K562 (cell line): ENCODE measurements around the gene NCKAP1. TPM values are rescaled to one million over a fixed set of nuclear protein-coding genes. Genes with fewer than 3 reads are reported as not detected.

ENCODE experiments used
- ATAC-seq: fragments of 200-7000 bp; cut with Tn5 transposase; 3 replicates; pipeline ENCODE4 v1.9.1; 2020; ENCODE audit warnings: moderate library complexity
- BruUV-seq: library from RNA; stranded (reverse); fragments of 400-500 nt; replicated peaks from 2 replicates; lab custom pipeline; 2021; lab: Mats Ljungman, UMichigan
- CTCF ChIA-PET: fragments of 300-600 bp; formaldehyde crosslinking; extraction: SDS; loops from one replicate; lab custom pipeline; 2021; ENCODE audit warnings: low intra/inter-chr PET ratio; lab: Yijun Ruan, JAX
- POLR2A ChIA-PET: fragments of 300-600, 350-650 bp; sonication (Branson Sonifier 250); formaldehyde crosslinking; extraction: SDS; loops from one replicate; lab custom pipeline; 2021; ENCODE audit warnings: antibody characterized with exemption, inconsistent platforms; lab: Yijun Ruan, JAX
- DNase-seq, 4 experiments: peaks; one replicate each; pipeline versions ENCODE4 v3.0.0 to v3.0.0-alpha.2; 2011 to 2018; ENCODE audit warnings: low spot score in 3 of 4, mixed read lengths in 3 of 4; ENCODE audit errors: extremely low read depth in 1 of 4
- FAIRE-seq: peaks from 2 replicates; lab custom pipeline; 2011; peaks lifted over from hg19 to GRCh38; lab: Jason Lieb, UNC
- H2AFZ ChIP-seq: 2 replicates; pipeline ENCODE4 v1.6.0; 2011; ENCODE audit warnings: low read depth, low read length, control low read depth, inconsistent platforms
- H3K27ac ChIP-seq: fragments of 200-600 bp; 3 replicates; pipeline ENCODE4 v1.8.0; 2011; ENCODE audit warnings: low read depth, mild to moderate bottlenecking, control low read depth, inconsistent platforms, low read length, moderate library complexity, mixed read lengths; ENCODE audit errors: extremely low read depth
- H3K27me3 ChIP-seq, 2 experiments: fragments of 300-600 bp in 1 of 2; 2 replicates in 1 of 2; 3 replicates in 1 of 2; pipeline versions ENCODE4 v1.6.0 to v1.8.0; 2011; ENCODE audit warnings: inconsistent platforms in 2 of 2, low read length in 2 of 2, mild to moderate bottlenecking in 1 of 2, mixed read lengths in 1 of 2, moderate library complexity in 1 of 2; ENCODE audit not compliant: control insufficient read depth in 2 of 2, insufficient read depth in 2 of 2
- H3K36me3 ChIP-seq: fragments of 300-600 bp; 3 replicates; pipeline ENCODE4 v1.8.0; 2011; ENCODE audit warnings: mild to moderate bottlenecking, low read length, inconsistent platforms; ENCODE audit not compliant: control insufficient read depth, insufficient read depth
- H3K4me1 ChIP-seq, 2 experiments: fragments of 200-600 bp in 1 of 2; replicated peaks in 1 of 2; 2 replicates in 1 of 2; 3 replicates in 1 of 2; pipeline versions ENCODE4 v1.5.1 to v1.8.0; 2011; ENCODE audit warnings: inconsistent platforms in 2 of 2, low read length in 2 of 2, mild to moderate bottlenecking in 1 of 2, mixed read lengths in 1 of 2, moderate library complexity in 1 of 2; ENCODE audit not compliant: control insufficient read depth in 2 of 2, insufficient read depth in 2 of 2
- H3K4me2 ChIP-seq: 2 replicates; pipeline ENCODE4 v1.6.1; 2011; ENCODE audit warnings: low read length, control low read depth, inconsistent platforms, mixed read lengths; ENCODE audit not compliant: insufficient read depth
- H3K4me3 ChIP-seq: fragments of 200-600 bp; sonication (generic), shearing (Covaris generic); 2 replicates; pipeline ENCODE4 v1.5.1; 2016; ENCODE audit warnings: control low read depth, inconsistent platforms
- H3K79me2 ChIP-seq: fragments of 200-600 bp; 3 replicates; pipeline ENCODE4 v1.8.0; 2011; ENCODE audit warnings: low read length, inconsistent platforms; ENCODE audit not compliant: control insufficient read depth, insufficient read depth
- H3K9ac ChIP-seq, 2 experiments: 2 replicates each; pipeline versions ENCODE4 v1.6.0 to v1.6.1; 2011; ENCODE audit warnings: low read depth in 2 of 2, low read length in 2 of 2, control low read depth in 1 of 2, inconsistent platforms in 1 of 2, mild to moderate bottlenecking in 1 of 2, mixed read lengths in 1 of 2; ENCODE audit not compliant: insufficient read depth in 1 of 2
- H3K9me1 ChIP-seq: one replicate; pipeline ENCODE4 v1.6.0; 2011; ENCODE audit warnings: inconsistent platforms, mild to moderate bottlenecking, low read length, moderate library complexity; ENCODE audit not compliant: control insufficient read depth, insufficient read depth
- H3K9me3 ChIP-seq: replicated peaks from 2 replicates; pipeline ENCODE4 v1.5.1; 2011; ENCODE audit warnings: low read depth, low read length, inconsistent platforms; ENCODE audit not compliant: control insufficient read depth, insufficient read depth
- H4K20me1 ChIP-seq: replicated peaks from 2 replicates; pipeline ENCODE4 v1.6.1; 2011; ENCODE audit warnings: low read length, inconsistent platforms, mixed read lengths; ENCODE audit not compliant: control insufficient read depth, insufficient read depth
- BDP1 ChIP-seq: IDR thresholded peaks from 3 replicates; pipeline ENCODE4 v1.6.1; 2011; ENCODE audit not compliant: insufficient read length, insufficient read depth
- HOXB6 ChIP-seq: fragments of 250-450 bp; sonication (Bioruptor Pico); IDR thresholded peaks from 2 replicates; pipeline ENCODE4 v1.5.1; 2022; ENCODE audit warnings: mild to moderate bottlenecking, borderline replicate concordance
- MAX ChIP-seq: sonication (generic); formaldehyde crosslinking; IDR thresholded peaks from 2 replicates; pipeline ENCODE4 v1.9.0; 2022; ENCODE audit warnings: mild to moderate bottlenecking, missing genetic modification reagents
- NKRF ChIP-seq: fragments of 450-650 bp; IDR thresholded peaks from 2 replicates; pipeline ENCODE4 v1.6.1; 2016; ENCODE audit warnings: borderline replicate concordance
- OTX1 ChIP-seq: fragments of 450-650 bp; formaldehyde crosslinking; IDR thresholded peaks from 2 replicates; pipeline ENCODE4 v1.4.0; 2022; ENCODE audit warnings: mild to moderate bottlenecking
- ZBTB17 ChIP-seq: fragments of 450-650 bp; formaldehyde crosslinking; IDR thresholded peaks from 2 replicates; pipeline ENCODE4 v1.4.0; 2020; ENCODE audit warnings: mild to moderate bottlenecking
- ZNF316 ChIP-seq: fragments of 450-650 bp; IDR thresholded peaks from 2 replicates; pipeline ENCODE4 v1.6.1; 2016
- WGBS: fragments of 100-300 bp; shearing (Covaris generic); methylation state at CpG from one replicate; pipeline ENCODE4 v1.1.6; 2016; ENCODE audit warnings: low coverage, mixed read lengths; ENCODE audit not compliant: insufficient coverage; ENCODE audit errors: missing lambda C conversion rate; 5-methylcytosine and 5-hydroxymethylcytosine counted together
- in situ Hi-C: fragments of 300-500 bp; cut with MboI; formaldehyde crosslinking; loops from 4 replicates; pipeline ENCODE4 v1.15.0; 2018; ENCODE audit warnings: inconsistent platforms, mixed read lengths
- intact Hi-C: fragments of 100-400 bp; cut with micrococcal nuclease; formaldehyde crosslinking; loops from 2 replicates; pipeline ENCODE4 v1.14.2; 2022
- polyA plus RNA-seq, 8 experiments: library from polyadenylated mRNA; depleted of rRNA in 4 of 8; stranded (reverse) in 5 of 8; unstranded in 3 of 8; fragments of >200 nt; fragmentation: Nextera tagmentation in 2 of 8; fragmentation: Illumina TruSeq in 1 of 8; extraction: Ambion mirVana in 2 of 8; extraction: Trizol in 1 of 8; gene quantifications; 2 replicates each; pipeline versions ENCODE4 v1.2.1 to v1.2.3, GENCODE V29; 2011 to 2014; ENCODE audit warnings: inconsistent platforms in 1 of 8, missing spikeins in 1 of 8
- total RNA-seq, 7 experiments: library from RNA; depleted of rRNA in 6 of 7; stranded (reverse); fragments of >200 nt in 6 of 7; fragmentation: Illumina TruSeq in 2 of 7; extraction: Trizol in 2 of 7; gene quantifications; 2 replicates each; pipeline versions ENCODE4 v1.2.1 to v1.2.3, GENCODE V29; 2011 to 2021; ENCODE audit warnings: low replicate concordance in 1 of 7
- TF ChIP-seq, protein P1 (sequence below): fragments of 250-450 bp; sonication (Bioruptor Pico); IDR thresholded peaks from 2 replicates; pipeline ENCODE4 v1.9.0; 2021; ENCODE audit warnings: mild to moderate bottlenecking, inconsistent platforms
- TF ChIP-seq, protein P2 (sequence below), 2 experiments: IDR thresholded peaks; 2 replicates each; pipeline ENCODE4 v1.6.1; 2012; ENCODE audit warnings: improper control_type of control experiment in 2 of 2, low read depth in 2 of 2, low read length in 2 of 2, borderline replicate concordance in 1 of 2

NCKAP1 gene
- total and polyA plus RNA-seq, 9 of the 15 experiments (the other 6 are each of a cell fraction or from before 2014, with no cell fraction given) = 34.0 to 153 (median 88.7) TPM

- FAIRE-seq (no peak), DNase-seq (peak in 1 of 4 experiments; percentile 64), ATAC-seq (peak; percentile 73)
- POLR2A ChIA-PET = interaction anchor here (0.6 to 1.8 kb wide), 8 partner anchors 8 to 1571 kb away, joined by 3 to 6 read pairs (median 4); no protein-coding TSS in a partner anchor
- WGBS = 5% methylated on average over 13 of the region's 13 CpGs
- CTCF ChIA-PET = no interaction called here
- Histone ChIP-seq H2AFZ (peak overlapping the region; percentile 94), H3K27ac (peak overlapping the region; percentile 68), H3K4me2 (peak overlapping the region; percentile 94), H3K9me1 (no peaks in the 10 kb centered on the region), H3K27me3 (no peaks in the 10 kb centered on the region), H3K9ac (peak overlapping the region; percentile 72 to 88), H3K9me3 (no peaks in the 10 kb centered on the region), H3K4me3 (peak overlapping the region; percentile 58), H3K79me2 (peaks cover 6% of the 10 kb centered on the region; the same call in 2 of the 3 replicates), H3K36me3 (no peaks in the 10 kb centered on the region), H4K20me1 (no peaks in the 10 kb centered on the region), H3K4me1 (peaks cover 0 to 13% of the 10 kb centered on the region in 2 experiments; a peak in 2 of 5 replicates)
- BruUV-seq = TSS peak; percentile 96
- in situ Hi-C loops = no loop called here
- intact Hi-C loops = no loop called here
- TF ChIP-seq ZNF316 = peak; percentile 43; the same call in 1 of the 2 replicates
- 0 out of 2 replicates have a peak, but pooled peaks have one; percentile 41 for TF ChIP-seq ZBTB17 (CRISPR knock-in tag)
- TF ChIP-seq HOXB6 (CRISPR knock-in tag) = no peak
- TF ChIP-seq, protein P1, sequence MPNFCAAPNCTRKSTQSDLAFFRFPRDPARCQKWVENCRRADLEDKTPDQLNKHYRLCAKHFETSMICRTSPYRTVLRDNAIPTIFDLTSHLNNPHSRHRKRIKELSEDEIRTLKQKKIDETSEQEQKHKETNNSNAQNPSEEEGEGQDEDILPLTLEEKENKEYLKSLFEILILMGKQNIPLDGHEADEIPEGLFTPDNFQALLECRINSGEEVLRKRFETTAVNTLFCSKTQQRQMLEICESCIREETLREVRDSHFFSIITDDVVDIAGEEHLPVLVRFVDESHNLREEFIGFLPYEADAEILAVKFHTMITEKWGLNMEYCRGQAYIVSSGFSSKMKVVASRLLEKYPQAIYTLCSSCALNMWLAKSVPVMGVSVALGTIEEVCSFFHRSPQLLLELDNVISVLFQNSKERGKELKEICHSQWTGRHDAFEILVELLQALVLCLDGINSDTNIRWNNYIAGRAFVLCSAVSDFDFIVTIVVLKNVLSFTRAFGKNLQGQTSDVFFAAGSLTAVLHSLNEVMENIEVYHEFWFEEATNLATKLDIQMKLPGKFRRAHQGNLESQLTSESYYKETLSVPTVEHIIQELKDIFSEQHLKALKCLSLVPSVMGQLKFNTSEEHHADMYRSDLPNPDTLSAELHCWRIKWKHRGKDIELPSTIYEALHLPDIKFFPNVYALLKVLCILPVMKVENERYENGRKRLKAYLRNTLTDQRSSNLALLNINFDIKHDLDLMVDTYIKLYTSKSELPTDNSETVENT (CRISPR knock-in tag) = no peak
- no peak for TF ChIP-seq BDP1
- TF ChIP-seq, protein P2, sequence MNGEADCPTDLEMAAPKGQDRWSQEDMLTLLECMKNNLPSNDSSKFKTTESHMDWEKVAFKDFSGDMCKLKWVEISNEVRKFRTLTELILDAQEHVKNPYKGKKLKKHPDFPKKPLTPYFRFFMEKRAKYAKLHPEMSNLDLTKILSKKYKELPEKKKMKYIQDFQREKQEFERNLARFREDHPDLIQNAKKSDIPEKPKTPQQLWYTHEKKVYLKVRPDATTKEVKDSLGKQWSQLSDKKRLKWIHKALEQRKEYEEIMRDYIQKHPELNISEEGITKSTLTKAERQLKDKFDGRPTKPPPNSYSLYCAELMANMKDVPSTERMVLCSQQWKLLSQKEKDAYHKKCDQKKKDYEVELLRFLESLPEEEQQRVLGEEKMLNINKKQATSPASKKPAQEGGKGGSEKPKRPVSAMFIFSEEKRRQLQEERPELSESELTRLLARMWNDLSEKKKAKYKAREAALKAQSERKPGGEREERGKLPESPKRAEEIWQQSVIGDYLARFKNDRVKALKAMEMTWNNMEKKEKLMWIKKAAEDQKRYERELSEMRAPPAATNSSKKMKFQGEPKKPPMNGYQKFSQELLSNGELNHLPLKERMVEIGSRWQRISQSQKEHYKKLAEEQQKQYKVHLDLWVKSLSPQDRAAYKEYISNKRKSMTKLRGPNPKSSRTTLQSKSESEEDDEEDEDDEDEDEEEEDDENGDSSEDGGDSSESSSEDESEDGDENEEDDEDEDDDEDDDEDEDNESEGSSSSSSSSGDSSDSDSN (IDR thresholded peaks at IDR 0.05; ENCODE audit: borderline replicate concordance in 1 of 2, low read depth in 2 of 2, low read length in 2 of 2) = 0 out of 4 replicates have a peak, but pooled peaks of 1 of the 2 experiments have one; percentile 39
- TF ChIP-seq OTX1 = no peak
- TF ChIP-seq NKRF = no peak
- no peak for TF ChIP-seq MAX (CRISPR knock-in tag)
Observed at GRCh38 chr2:183079139-183079775, 41.0 kb upstream of the NCKAP1 start.
